ENCODE results near the gene EML1.
"Not testable (repeated sequence)": the region's sequence is repeated elsewhere in the genome, so short reads cannot be mapped to it uniquely, and the experiment has no call there.

EML1 gene

DNA sequence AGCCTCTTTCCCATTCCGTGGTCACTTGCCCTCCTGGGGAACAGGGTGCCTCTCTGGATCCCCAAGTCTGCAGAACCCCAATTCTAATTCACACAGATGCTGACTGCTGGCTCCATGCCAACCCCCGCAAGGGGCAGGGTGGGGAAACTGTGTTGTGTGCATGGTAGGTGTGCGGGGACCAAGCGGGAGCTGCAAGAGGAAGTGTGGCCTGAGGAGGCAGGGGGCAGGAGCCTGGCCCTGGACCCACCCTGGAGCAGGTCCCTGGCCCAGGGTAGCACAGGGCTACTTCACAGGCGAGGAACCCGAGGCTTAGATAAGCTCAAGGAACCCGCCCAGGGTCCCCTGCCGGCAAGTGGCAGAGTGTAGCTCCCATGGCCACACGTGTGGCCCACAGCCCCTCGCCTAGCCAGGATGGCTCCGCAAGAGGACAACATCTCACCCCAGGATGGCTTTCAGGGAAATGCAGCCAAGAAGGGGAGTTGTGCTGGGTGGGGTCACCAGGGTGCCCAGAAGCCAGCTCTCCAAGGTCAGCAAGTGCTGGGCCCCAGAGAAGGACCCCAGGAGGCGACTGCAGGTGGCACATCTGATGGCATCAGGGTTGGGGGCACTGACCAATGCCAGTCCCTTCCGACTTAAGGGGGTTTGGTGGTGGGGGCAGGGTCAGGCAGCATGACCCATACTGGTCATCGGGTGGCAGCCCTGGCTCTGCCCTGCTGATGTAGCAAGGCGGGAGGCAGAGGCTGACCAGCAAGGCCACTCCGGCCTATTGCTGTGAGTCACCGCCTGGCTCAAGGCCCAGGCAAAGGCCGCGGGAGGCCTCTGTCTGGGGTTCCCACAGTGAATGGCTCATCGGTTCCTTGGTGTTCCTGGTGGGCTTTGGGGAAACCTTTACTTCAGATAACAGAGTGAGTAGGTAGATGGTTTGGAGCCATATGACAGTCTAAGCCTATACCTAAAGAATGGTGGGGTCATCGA is 37.3 kb upstream of the EML1 start:
- no peak for DNase-seq (ENCODE audit: low read depth in 2 of 2)

DNA sequence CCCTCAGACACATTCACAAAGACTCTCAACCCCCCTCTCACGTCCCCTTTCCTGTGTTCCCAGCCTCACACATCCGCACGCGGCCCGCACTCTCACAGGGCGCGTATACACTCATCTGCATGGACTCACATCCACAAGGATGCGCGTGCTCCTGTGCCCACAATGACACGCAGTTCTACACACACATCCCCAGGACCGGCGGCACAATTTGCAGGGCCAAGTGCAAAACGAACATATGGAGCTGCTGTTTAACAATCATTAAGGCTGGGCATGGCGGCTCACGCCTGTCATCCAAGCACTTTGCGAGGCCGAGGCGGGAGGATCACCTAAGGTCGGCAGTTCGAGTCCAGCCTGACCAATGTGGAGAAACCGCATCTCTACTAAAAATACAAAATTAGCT is 36.4 kb upstream of the EML1 start:
- DNase-seq (ENCODE audit: low read depth in 2 of 2) = no peak

DNA sequence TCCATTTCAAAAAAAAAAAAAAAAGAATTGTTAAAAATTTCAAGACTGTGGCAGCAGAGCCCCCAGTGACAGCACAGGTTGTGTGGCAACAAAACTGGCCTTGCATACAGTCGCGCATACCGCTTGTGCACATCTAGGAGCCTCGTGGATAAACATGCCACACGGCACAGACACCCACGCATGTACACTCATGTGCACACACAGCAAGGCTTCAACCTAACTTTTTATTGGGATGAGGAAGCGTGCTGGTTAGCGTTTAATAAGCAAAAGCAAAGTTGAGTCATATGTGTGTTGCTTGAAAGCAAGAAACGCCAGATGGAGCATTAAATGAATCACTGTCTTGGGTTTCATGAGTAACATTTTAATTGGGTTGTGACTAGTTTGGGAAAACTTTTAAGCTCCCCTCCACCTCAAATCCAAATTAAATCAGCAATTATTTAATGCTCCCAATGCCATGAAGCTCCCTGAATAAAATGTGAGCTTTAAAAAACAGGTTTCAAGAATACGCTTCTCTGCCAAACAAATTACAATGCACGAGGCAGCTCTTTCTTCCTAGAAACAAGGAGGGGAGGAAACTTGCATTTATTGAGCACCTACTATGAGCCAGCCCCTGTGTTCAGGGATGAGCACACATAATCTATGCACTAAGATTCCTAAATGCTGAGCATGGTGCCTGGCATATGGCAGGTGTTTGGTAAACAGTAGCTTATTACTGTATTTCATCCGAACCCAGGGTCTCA is 35.7 kb upstream of the EML1 start:
- DNase-seq (ENCODE audit: low read depth in 2 of 2) = no peak

- DNase-seq (ENCODE audit: low read depth in 2 of 2) = no peak
Measured at GRCh38 chr14:99758121-99758821, 34.9 kb upstream of the EML1 start.

DNA sequence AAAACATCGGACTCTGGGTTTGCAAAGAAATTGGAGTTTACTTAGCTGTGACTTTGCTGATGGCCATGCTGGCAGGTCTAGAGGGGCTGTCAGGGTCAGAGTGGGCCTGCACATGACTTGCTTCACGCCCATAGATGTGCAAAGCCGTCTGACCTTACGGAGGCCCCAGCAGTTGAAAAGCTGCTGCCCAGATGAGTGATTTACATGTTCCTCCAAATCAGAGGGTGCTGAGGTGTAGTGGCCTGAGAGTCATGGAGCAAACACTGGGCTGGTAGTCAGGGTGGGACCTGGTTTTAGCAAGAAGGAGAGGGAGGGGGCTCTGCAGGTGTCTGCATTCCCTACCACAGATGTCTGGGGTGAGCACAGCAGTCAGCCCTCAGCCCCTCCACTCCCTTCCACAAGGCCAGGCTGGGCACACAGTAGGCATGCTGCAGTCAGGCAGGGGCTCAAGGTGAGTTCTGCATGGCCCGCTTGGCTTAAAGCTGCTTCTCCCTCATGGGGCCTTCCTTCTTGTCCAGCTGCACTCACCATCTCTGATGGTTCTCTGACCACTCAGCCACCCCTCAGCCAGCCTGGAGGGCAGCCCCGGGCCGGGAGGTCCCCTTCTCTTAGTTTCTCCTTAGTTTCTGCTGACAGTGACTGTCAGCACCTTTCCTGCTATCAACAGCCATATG is 34.2 kb upstream of the EML1 start:
- DNase-seq (ENCODE audit: low read depth in 2 of 2) = no peak

GRCh38 chr14:99759546-99759925 is 33.7 kb upstream of the EML1 start:
- no peak for DNase-seq (ENCODE audit: low read depth in 2 of 2)

- no peak for DNase-seq (ENCODE audit: low read depth in 2 of 2)
Measured at GRCh38 chr14:99760817-99761216, 32.4 kb upstream of the EML1 start.

- DNase-seq (ENCODE audit: low read depth in 2 of 2) = not testable (repeated sequence)
Measured at GRCh38 chr14:99762911-99763310, 30.3 kb upstream of the EML1 start.

GRCh38 chr14:99763527-99764221 is 29.5 kb upstream of the EML1 start:
- no peak for DNase-seq (ENCODE audit: low read depth in 2 of 2)

DNA sequence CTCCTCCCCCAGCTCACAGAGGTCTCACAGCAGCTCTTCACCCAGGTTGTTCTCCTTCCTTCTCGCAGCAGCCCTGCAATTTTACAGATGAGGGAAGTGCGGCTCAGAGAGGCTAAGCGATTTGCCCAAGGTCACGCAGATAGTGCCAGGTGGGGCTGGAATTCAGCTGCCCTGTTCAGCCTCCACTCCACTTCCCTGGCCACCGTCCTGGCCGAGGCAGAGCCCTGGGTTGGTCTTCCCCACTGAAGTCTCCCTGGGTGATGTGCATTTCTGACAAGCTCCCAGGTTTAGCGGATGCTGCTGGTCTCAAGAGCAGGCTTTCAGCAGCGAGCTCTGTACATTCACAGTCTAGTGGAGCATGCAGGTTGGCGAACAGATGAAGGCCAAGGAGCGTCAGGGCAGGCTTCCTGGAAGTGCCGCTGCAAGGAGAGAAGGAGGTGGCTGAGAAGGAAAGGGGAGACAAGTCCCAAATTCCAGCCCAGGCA is 28.9 kb upstream of the EML1 start:
- no peak for DNase-seq (ENCODE audit: low read depth in 2 of 2)

- no peak for DNase-seq (ENCODE audit: low read depth in 2 of 2)
Measured at GRCh38 chr14:99768381-99768780, 24.8 kb upstream of the EML1 start.

- no peak for DNase-seq (ENCODE audit: low read depth in 2 of 2)
Measured at GRCh38 chr14:99769123-99769522, 24.1 kb upstream of the EML1 start.

DNA sequence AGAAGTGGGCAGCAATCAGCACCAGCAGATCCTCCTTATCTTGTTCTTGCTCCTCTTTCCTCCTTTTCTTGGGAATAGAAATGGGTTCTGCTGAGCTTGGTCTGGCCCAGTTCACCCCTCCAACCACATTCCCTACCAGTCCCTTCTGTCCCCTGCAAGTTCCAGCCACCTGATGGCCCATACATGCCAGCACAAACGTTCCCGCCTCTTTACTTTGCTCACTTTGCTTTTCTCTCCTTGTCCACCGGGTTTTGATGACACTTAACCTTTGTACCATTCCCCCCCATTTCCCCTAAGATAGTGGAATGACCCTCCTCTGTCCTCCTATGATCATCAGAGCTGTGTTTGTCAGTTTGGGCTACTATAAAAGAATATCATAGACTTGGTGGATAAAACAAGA is 23.4 kb upstream of the EML1 start:
- no peak for DNase-seq (ENCODE audit: low read depth in 2 of 2)

GRCh38 chr14:99772371-99773283 is 20.6 kb upstream of the EML1 start:
- DNase-seq (ENCODE audit: low read depth in 2 of 2) = no peak

DNA sequence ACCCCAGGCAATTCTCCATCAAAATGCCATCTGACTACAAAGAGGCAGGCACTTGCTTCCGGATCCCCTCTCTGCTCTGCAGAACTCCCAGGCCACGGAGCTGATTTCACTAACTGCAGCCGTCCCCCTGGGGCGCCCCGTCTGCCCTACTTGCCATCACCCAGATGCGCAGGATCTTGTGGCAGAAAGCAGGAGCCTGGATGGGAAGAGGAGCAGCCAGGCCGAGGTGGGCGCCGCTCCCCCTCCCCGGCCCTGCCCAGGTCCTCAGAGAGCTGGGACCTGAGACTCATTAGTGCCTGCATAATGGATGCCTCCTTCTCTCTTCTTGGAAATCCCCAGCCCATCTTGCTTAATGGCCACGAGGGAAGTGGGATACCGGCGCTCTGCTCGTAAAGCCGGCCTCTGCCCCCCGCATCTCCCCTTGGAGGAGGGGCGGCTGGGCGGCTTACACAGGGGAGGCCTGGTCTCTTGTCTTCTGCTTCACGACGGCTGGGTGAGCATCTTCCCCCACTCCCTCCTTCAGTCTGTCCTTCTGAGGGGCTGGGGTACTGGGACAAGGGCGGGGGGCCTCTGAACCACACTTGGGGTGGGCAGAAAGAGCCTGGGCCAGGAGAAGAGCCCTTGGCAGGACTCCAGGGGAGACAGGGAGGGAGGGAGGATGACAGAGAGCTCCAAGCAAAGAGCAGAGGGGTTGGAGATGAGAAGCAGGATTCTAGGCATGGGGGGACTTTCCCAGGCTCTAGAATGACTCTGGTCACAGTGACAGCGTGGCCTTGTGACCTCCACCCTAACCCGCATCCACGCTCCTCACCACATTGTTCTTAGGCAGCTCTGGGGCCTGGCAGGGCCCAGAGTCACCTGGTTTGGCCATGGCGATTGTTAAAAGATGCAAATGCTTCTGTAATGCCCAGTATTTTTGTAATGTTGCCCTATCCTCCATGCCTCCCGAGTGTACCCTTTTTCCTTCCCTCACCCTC is 19.4 kb upstream of the EML1 start:
- no peak for DNase-seq (ENCODE audit: low read depth in 2 of 2)

DNA sequence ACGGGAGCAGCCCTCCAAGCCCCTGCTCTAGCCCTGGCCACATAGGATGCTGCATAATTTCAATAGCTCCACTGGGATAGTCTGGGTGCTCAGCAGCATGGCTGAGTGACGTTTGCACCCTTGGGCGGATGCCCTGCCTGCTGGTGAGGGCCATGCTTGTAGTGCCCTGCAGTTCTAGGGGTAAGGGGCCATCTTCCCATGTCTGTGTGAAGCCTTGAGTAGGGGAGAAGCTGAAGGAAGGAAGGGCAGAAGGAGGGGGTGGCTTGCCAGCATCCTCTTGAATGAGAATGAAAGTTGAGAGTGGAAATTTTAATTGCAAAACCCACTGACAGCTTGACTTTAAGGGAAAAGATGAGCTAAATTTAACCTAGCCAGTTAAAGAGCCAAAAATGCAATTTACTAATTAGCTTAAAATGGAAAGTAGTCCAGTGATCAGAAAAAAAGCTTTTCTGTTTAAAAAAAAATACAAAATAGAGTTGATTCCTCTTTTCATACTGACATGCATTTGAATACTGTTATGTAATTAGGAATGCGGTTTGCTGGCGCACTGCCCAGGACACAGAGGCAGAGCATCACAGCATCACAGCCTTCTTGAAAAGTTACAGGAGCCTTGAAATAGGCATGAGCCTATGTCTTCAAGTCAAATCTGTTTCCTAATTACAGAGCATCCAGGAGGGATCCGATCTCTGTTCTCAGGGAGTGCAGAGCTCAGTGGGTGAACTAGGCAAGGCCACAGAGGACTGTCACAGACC is 18.5 kb upstream of the EML1 start:
- DNase-seq (ENCODE audit: low read depth in 2 of 2) = no peak

DNA sequence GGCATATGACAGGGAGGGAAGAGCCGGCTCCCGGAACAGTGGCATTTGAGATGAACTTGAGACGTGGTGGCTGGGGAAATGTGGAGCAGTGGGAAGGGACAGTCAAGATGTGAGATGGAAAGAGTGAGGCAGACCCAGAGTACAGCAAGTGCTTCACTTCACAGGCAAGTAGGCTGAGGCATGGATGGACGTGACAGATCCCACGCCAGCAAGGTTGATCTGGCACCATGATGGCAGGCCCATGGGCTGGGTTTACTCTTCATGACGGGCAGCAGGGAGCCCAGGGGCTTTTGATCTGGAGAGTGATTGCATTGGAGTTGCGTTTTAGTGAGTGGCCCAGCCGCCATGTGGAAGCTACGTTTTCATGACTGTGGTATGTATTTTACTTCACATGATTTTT is 17.9 kb upstream of the EML1 start:
- DNase-seq (ENCODE audit: low read depth in 2 of 2) = no peak

DNA sequence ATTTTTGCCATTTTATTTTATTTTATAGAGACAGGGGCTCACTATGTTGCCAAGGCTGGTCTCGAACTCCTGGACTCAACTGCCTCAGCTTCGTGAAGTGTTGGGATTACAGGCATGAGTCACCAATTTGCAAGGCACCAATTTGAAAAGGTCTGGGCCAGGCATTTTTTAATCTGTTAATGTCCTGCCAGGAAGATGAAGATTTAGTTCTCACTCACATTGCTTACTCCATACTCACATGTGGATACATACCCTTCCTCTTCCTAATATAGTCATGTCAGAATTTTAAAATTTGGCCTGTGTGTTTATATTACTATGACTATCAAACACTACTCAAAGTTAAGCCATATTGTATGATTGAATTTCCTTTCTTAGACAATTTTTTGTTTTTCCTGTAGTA is 15.3 kb upstream of the EML1 start:
- no peak for DNase-seq (ENCODE audit: low read depth in 2 of 2)
